Gastroesophageal sphincter (tissue), 4 donors: ENCODE results near the gene IQGAP3. TPM values are rescaled to one million over a fixed set of nuclear protein-coding genes. Genes with fewer than 3 reads are reported as not detected.

ENCODE experiments used
- ATAC-seq: fragments of 150-250 bp; one replicate; pipeline ENCODE4 v1.9.1; 2016; ENCODE audit warnings: mild to moderate bottlenecking, moderate library complexity
- H3K27ac ChIP-seq, 4 donors: fragments of 200-600 bp; sonication (generic) in 3 of 4; 1 replicate in 3 of 4; 2 replicates in 1 of 4; pipeline ENCODE4 v1.5.1; 2016 to 2019
- H3K27me3 ChIP-seq: fragments of 200-600 bp; sonication (generic); one replicate; pipeline ENCODE4 v1.5.1; 2019
- H3K36me3 ChIP-seq, 2 donors: fragments of 200-600 bp; sonication (generic); one replicate each; pipeline ENCODE4 v1.5.1; 2019; ENCODE audit warnings: control low read depth in 1 of 2
- H3K4me1 ChIP-seq, 3 donors: fragments of 200-600 bp; sonication (generic); 1 replicate in 2 of 3; 2 replicates in 1 of 3; pipeline ENCODE4 v1.5.1; 2016 to 2019; ENCODE audit warnings: control low read depth in 2 of 3
- H3K4me3 ChIP-seq, 2 donors: fragments of 200-600 bp; sonication (generic); one replicate each; pipeline ENCODE4 v1.5.1; 2019; ENCODE audit warnings: mild to moderate bottlenecking in 1 of 2, moderate library complexity in 1 of 2
- H3K9me3 ChIP-seq, 3 donors: fragments of 200-600 bp; sonication (generic); one replicate each; pipeline ENCODE4 v1.5.1; 2017 to 2019; ENCODE audit warnings: control low read depth in 2 of 3
- CTCF ChIP-seq, 4 experiments: fragments of 200-600 bp in 2 of 4; fragments of 450-650 bp in 2 of 4; sonication (generic) in 1 of 4; IDR thresholded peaks; one replicate each; pipeline ENCODE4 v1.5.1; 2017 to 2019; ENCODE audit warnings: antibody characterized with exemption in 4 of 4, mild to moderate bottlenecking in 2 of 4, moderate library complexity in 2 of 4
- EP300 ChIP-seq: sonication (generic); formaldehyde crosslinking; IDR thresholded peaks from one replicate; pipeline ENCODE4 v1.6.1; 2017; ENCODE audit warnings: antibody characterized with exemption, mild to moderate bottlenecking
- POLR2A ChIP-seq, 2 donors: fragments of 450-650 bp; IDR thresholded peaks; one replicate each; pipeline ENCODE4 v1.6.1; 2017; ENCODE audit warnings: antibody characterized with exemption in 2 of 2, mild to moderate bottlenecking in 2 of 2, moderate library complexity in 1 of 2
- POLR2AphosphoS5 ChIP-seq: sonication (generic); formaldehyde crosslinking; IDR thresholded peaks from one replicate; pipeline ENCODE4 v1.6.1; 2017; ENCODE audit warnings: antibody characterized with exemption
- WGBS, 2 donors: methylation state at CpG; one replicate each; pipeline ENCODE4 v1.1.5; 2018; ENCODE audit warnings: low coverage in 1 of 2; 5-methylcytosine and 5-hydroxymethylcytosine counted together
- total RNA-seq, 4 donors: library from RNA; depleted of rRNA; stranded (reverse); fragments of >200 nt; gene quantifications; one replicate each; pipeline ENCODE4 v1.1.0, GENCODE V29; 2016

The IQGAP3 gene
- total RNA-seq, 4 donors from 2014 or later, result 0.27 to 0.58 (median 0.42) TPM; not detected in 1

- Histone ChIP-seq H3K27me3 (no peaks in the 10 kb centered on the region), H3K9me3 (no peaks in the 10 kb centered on the region), H3K4me3 (no peak overlapping the region), H3K4me1 (peaks cover 0 to 24% (median 5%) of the 10 kb centered on the region in 3 donors), H3K36me3 (peaks cover 0 to 61% of the 10 kb centered on the region in 2 donors), H3K27ac (no peak overlapping the region)
- 77% methylated on average over 6 of the region's 8 CpGs; no CpG with 5 or more reads in 1 of the 2 donors for WGBS, 2 donors
- TF ChIP-seq POLR2A (IDR thresholded peaks at IDR 0.05), result no peak
- no peak for TF ChIP-seq CTCF (IDR thresholded peaks at IDR 0.05)
- TF ChIP-seq POLR2AphosphoS5, result no peak
- TF ChIP-seq EP300, result no peak
- no peak for ATAC-seq
These were observed 21.3 kb upstream of the IQGAP3 start for GRCh38 chr1:156593661-156593989.

GRCh38 chr1:156592910-156593660 is 20.7 kb upstream of the IQGAP3 start:
- no peak for ATAC-seq
- Histone ChIP-seq H3K9me3 (no peaks in the 10 kb centered on the region), H3K4me3 (no peak overlapping the region), H3K27me3 (no peaks in the 10 kb centered on the region), H3K27ac (peak overlapping the region in 3 of 4 donors; percentile 84 to 91 (median 88)), H3K4me1 (peaks cover 0 to 24% (median 5%) of the 10 kb centered on the region in 3 donors), H3K36me3 (peaks cover 0 to 56% of the 10 kb centered on the region in 2 donors)
- 100% methylated on average over 3 of the region's 8 CpGs; no CpG with 5 or more reads in 1 of the 2 donors for WGBS, 2 donors
- TF ChIP-seq CTCF (IDR thresholded peaks at IDR 0.05), result no peak
- TF ChIP-seq EP300, result no peak
- no peak for TF ChIP-seq POLR2AphosphoS5
- TF ChIP-seq POLR2A (IDR thresholded peaks at IDR 0.05), result peak in 1 of 2 donors; percentile 10

GRCh38 chr1:156592158-156592909 is 20.0 kb upstream of the IQGAP3 start:
- Histone ChIP-seq H3K4me3 (peak overlapping the region; percentile 80 to 83), H3K27ac (peak overlapping the region; percentile 70 to 91 (median 86)), H3K4me1 (peaks cover 0 to 24% (median 5%) of the 10 kb centered on the region in 3 donors), H3K36me3 (peaks cover 0 to 48% of the 10 kb centered on the region in 2 donors), H3K27me3 (no peaks in the 10 kb centered on the region), H3K9me3 (no peaks in the 10 kb centered on the region)
- TF ChIP-seq EP300 (no peak), CTCF (IDR thresholded peaks at IDR 0.05) (no peak), POLR2AphosphoS5 (peak; percentile 9)
- no peak for ATAC-seq
- 64 to 83% methylated on average over 5 to 8 of the region's 16 CpGs for WGBS, 2 donors

- Histone ChIP-seq H3K27ac (peak within 1 kb of the TSS; percentile 70 to 91 (median 86)), H3K4me3 (peak within 1 kb of the TSS; percentile 80 to 83), H3K36me3 (peaks cover 0 to 41% of the 10 kb centered on the region in 2 donors), H3K27me3 (no peaks in the 10 kb centered on the region), H3K9me3 (no peaks in the 10 kb centered on the region), H3K4me1 (peaks cover 0 to 24% (median 5%) of the 10 kb centered on the region in 3 donors)
- TF ChIP-seq CTCF (IDR thresholded peaks at IDR 0.05), result no peak
- TF ChIP-seq POLR2AphosphoS5, result peak; percentile 63
- peak; percentile 52 to 62 for TF ChIP-seq POLR2A (IDR thresholded peaks at IDR 0.05)
- 0% methylated on average over 1 to 2 of the region's 60 CpGs for WGBS, 2 donors
- ATAC-seq, result peak; percentile 96
These were observed 19.2 kb upstream of the IQGAP3 start, which contains the start of gene NAXE for GRCh38 chr1:156591432-156592157. NAXE (plus strand) TSS chr1:156591776; CDS start chr1:156591805, 29 bp downstream.
